Activated naive CD8-positive, alpha-beta T cell treated with anti-CD3 and anti-CD28 coated beads, Interleukin-2, amount 50 U/mL, for 16 hours (primary cell): ENCODE data around the gene TRAIP.
"Not testable (repeated sequence)": the region's sequence is repeated elsewhere in the genome, so short reads cannot be mapped to it uniquely, and the experiment has no call there.

Source experiments
- DNase-seq: peaks from one replicate; pipeline ENCODE4 v3.0.0-alpha.2; 2020; ENCODE audit warnings: low read depth, low spot score

The TRAIP gene, protein sequence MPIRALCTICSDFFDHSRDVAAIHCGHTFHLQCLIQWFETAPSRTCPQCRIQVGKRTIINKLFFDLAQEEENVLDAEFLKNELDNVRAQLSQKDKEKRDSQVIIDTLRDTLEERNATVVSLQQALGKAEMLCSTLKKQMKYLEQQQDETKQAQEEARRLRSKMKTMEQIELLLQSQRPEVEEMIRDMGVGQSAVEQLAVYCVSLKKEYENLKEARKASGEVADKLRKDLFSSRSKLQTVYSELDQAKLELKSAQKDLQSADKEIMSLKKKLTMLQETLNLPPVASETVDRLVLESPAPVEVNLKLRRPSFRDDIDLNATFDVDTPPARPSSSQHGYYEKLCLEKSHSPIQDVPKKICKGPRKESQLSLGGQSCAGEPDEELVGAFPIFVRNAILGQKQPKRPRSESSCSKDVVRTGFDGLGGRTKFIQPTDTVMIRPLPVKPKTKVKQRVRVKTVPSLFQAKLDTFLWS

DNA sequence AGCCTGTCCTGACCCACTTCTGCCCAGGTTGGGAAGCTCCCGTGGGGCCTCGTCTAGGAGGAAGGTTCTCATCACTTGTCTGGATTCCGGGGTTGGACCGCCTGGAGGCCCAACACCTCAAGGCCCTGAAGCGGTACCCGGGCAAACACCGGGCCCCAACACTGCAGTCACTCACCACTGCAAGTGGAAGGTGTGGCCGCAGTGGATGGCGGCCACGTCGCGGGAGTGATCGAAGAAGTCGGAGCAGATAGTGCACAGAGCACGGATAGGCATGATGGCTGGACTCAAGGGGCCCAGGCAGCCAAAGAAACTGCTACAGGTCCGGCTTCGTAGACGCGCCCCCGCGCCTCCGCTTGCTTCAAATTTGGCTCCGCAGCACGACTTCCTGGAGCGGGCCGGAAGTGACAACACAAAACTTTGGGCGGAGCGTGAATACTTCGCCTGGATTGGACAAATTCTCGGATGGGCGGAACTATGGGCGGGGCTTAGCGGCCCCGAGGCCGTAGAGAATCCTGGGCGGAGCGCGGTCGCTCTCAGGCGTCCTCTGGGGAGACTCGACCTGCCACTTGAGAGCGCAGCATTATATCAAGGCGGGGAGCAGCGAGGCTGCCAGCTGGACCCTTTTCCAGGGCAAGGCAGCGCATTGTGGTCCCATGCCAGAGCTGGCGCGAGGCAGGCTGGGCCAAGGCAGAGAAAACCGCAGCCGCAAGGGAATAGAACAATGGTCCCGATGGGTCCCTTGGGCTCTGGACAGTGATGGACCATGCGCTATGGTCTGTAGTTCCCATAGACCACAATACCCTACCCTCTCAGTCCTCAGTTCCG, at the start of gene TRAIP:
Gene TRAIP, minus strand, starts transcription at position 384 of the 825 bp plus-strand sequence. Its CDS starts 111 bp downstream, at position 273.
- DNase-seq, result peak; percentile 83

DNA sequence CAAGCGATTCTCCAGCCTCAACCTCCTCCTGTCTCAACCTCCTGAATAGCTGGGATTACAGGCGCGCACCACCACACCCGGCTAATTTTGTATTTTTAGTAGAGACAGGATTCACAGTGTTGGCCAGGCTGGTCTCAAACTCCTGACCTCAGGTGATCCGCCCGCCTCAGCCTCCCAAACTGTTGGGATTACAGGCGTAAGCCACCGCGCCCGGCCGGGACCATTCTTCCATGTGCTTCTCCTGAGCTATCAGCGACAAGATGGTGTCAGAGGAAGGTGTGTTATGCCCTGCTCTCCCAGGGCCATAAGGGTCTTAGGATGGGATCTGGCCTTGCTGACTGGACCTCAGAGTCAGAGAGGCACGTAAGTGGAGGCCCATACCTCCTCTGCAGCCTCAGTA, 48.1 kb upstream of the TRAIP start:
- DNase-seq, result not testable (repeated sequence)

DNA sequence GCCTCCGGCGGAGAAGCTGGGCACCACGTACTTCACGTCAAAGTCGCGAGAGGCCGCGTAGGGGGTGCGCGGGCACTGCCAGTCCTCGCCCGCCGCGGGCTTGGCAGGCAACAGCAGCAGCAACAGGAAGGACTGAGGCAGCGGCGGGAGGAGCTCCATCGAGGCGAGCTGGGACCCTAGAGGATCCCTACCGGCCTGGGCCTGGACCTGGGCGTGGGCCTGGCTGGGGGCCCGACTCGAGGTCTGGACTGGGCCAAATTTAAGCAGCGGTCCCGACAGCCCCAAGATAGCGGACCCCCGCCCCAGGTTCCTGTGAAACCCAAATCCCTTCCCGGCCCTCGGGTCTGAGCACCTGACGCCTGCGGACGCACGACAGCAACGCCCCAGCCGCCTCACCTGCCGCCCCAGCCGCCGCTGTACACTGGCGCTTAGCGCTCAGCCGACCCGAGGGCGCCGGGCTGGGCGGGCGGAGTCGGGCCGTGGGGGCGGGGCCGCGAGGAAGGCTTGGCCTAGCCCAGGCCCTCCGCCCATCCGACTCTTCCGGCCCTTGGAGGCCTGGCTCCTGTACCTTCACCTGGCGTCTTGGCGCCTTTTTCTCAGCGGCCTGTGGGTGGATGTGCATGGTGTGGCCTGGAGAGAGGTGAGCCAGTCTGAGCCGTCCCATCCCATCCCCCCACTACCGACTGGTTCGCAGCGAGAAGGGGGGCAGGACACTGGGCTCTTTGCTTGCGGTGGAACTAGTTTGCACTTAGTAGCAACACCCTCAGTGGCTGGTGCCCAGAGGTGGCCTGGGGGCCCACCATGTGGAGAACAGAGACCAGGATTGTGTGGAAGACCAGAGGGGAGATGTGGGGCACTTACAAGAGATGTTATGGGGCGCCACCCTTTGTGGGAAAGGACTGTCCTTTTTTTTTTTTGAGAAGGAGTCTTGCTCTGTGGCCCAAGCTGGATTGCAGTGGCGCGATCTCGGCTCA, 47.4 kb upstream of the TRAIP start, which contains the start of gene MST1R:
Gene MST1R, minus strand, starts transcription at position 423 of the 974 bp plus-strand sequence. Its CDS starts 264 bp downstream, at position 159.
- DNase-seq, result peak; percentile 53

DNA sequence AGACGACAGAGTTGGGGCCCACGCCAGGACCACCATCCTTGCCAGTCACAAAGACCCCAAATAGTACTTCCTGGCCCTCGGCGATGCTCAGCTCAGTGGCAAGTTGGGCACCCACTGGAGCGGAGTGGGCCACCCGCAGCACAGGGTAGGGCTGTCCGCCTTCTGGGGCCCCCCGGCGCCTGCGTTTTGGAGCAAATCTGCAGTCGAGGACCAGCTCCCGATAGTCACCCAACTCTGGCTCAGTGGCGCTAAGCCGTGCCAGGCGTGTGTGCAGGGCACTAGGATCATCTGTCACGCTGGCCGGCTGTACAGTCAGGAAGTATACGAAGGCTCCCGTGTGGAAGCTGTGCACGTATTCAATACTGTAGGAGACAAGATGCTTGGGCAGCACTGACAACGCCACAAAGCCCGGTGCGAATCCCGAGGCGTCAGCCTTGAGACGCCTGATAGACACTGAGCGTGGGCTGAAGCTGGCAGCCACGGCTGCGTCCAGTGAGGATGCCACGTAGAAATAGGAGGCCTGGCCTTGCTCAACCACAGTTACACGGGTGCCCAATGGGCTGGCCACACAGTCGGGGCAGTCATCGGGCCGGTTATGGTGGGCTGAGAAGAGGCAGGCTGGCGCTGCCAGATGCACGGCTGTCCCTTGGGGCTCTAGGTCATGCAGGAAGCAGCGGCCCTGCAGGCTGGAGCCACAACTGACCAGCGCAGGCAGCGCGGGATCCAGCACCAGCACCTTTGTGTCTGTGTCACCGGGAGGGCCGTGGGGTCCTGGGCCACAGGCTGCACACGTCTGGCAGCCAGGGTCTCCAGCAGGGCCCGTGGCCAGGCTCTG, 46.4 kb upstream of the TRAIP start:
- DNase-seq, result no peak

DNA sequence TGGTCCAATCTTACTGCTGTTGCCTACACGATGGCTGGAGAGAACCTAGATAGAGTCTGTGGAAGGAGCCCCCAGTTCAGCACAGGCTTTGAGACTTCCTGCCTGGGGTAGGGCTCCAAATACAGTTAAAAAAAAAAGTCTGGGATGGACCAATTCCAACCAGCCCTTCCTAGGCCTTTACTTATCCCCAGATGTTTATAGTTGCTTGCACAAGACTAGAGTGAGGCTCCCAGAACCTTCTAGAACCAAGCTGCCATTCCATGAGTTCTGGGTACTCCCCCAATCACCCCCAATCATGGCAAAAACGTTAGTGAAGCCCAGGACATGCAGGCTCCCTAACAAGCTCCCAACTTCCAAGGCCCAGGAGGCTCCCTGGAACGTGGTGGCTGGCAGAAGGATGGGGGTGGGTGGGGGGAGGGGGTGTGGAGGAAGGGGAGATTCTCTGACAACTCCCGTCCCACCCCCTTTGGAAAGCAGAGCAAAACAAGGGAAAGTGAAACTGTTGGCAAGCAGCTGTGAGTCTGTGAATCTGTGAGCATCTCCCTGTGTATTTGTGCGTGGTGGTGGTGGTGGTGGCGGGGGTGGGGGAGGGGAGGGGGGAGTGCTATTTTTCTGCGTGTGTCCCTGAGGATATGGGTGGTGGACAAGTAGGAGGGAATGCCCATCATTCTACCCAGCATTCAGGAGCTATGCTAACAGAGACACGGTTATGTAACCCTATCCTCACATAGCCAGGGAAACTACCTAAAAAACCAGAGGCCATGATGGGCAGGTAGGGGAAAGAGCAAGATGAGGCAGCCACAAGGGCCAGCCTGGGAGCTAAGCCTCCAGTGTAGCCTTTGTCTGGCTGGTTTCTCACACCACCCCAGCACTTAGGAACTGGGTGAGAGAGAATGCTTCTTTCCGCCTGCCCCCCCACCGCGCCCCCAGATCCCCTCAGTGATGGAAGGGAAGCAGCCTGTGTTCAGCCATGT, 45.3 kb upstream of the TRAIP start:
- DNase-seq, result no peak

DNA sequence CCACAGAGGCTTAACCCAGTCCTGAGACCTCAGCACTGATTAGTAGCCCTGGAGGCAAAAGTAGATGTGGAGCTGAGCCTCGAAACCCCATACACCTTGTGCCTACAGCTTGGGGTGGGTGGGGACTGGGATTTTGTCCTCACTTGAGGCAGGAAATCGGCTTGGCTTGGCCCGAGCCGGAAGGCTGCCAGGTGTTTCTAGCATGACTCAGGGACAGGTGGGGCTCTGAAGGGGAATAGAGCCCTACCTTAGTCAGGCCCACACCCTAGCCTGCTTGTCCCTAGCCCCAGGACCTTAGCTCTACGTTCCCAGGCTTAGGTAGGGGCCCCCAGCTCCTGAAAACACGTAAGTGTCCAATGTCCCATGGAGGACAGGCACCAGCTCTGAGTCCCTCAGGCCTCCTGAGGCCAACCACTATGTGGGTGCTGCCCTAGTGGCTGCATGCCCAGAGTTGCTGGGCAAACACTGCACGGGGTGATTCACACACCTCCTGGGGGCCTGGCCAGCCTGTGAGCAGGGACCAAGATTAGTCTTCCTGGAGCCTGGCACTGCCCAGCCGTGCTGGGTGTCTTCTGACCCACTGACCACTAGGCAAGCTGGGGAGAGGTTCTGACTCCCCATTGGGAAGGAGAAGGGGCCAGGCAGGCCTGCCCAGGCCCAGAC, 44.3 kb upstream of the TRAIP start:
- DNase-seq, result no peak

DNA sequence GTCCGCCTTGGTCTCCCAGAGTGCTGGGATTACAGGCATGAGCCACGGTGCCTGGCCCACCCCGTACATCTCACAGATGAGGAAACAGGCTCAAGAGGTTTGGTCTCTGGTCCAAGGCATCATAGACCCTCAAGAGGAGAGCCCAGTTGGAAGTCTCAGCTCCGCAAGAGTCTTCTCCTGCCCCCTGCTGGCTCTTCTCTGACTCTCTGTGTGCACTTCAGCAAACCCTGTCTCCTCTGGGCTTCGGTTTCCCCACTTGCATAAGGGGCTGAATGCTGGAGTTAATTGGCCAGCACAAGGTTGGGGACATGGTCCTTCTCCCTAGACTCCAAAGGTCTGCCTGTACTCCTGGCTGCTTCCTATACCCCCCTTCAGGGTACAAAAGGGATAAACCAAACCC, 43.5 kb upstream of the TRAIP start:
- no peak for DNase-seq

DNA sequence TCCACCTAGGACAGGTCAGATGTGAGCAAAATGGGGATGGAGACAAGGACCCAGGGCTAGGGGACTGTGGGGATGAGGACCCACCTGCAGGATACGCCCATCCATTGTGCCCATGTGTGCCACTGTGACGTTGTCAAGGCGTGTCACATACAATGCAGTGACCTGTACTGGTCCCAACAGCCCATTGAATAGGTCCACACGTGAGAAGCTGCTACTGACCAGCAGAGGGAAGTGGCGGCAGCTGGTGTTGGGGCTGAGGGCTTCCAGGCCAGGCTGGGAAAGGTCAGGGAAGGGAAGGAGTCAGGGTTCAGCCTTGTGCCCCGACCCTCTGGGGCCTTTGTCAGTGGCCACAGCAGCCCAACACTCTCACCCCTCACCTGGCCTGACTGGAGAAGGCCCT, 42.6 kb upstream of the TRAIP start:
- no peak for DNase-seq

DNA sequence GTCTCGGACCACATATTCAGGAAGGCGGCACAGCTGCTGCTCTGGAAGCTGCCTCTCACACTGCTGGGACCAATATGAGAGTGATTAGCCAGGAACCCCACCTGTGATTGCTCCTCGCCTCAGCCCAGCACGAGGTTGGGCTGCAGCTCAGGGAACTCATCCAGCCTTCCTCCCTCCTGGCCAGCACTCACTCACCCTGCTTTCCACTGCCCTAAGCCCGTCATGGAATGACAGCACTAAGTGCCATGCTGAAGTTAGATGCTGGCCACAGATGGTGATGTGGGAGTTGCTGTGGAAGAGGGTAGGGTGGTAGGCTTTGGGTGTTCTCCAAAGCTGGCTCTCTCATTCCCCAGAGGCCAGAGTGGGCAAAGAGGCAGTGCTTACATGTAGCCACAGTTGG, 40.0 kb upstream of the TRAIP start:
- no peak for DNase-seq

DNA sequence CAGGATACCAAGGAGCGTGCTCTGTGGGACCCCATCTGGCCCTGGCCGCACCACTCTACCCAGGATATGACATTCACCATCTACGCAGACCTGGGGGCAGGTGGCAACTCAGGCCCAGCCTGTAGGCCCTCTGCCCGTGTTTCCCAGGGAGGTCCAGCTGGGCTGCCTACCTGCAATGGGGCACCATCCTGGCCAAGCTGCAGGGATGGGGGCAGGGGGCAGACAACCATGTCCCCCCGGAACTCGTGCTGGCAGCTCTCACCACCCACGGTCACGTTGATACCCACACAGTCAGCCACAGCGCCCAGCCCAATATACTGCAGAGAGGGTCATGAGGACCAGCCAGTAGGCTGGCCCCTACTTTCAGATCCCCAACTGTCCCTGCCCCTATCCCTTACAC, 39.4 kb upstream of the TRAIP start:
- no peak for DNase-seq

DNA sequence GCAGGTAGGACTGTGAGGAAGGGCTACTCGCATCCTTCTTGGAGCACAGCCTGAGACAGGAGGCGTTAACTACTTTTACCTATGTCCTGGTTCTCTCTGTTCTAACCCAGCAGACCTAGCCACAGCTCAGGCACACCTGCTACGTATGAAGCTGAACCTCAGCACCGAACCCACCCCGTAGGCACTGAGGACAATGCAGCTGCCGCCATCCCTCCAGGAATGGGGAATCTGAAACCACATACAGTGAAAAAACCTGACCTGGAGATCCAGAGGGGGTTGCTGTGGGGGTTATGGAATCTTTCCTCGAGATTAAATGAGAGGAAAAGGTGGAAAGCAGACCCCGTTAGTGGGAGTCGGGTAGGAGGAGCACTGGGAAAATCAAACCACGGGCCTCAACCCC, 32.9 kb upstream of the TRAIP start:
- no peak for DNase-seq

DNA sequence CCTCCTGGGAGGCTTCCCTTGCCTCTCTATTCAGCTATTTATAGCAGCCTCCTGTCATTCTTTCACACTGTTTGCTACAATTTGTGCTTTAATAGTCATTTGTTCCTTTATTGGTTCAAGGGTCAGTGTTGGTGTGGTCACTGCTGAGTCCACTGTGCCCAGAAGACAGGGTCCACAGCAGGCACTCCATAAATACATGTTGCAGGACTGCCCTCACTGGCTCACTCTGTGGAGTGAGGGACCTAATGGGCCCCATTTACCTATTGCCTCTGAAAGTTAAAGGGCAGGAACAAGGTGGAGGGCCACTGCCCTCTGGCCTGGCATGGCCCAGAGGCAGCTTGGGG, 30.5 kb upstream of the TRAIP start:
- no peak for DNase-seq

DNA sequence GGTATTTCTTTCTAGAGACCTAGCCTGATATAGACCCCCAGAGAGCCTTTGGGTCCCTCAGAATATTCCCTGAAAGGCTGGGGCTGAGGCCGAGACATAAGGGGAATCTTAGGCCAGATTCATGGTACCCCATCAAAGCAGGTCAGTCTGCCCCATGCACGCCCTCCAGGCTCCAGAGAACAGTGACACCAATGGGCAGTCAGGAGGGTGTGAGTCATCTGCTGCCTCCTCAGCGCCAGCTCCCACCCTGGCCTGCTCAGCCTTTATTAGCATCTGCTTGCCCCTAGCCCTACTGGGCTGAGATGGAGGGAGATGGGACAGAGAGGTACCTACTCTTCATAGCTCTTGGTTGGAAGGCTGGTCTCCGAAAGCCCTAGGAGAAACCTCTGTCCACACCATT, 27.6 kb upstream of the TRAIP start:
- DNase-seq, result no peak

DNA sequence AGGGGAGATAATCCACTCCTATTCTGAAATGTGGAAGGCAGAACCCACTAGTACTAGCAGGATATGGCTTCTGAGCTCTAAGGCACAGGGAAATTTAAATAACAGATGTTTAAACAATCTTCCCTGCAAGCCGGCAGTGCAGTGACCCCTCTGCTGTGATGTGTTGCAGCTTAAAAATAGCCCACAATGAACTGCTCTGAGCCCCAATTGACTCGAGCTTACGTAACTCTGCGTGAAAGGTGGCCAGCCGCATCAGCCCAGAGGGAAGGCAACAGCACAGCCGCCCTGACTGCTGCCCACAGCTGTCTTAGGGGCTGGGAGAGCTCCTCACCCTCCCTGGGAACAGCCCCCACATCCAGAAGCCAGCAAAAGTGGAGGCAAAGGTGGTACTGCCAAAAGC, 25.8 kb upstream of the TRAIP start:
- no peak for DNase-seq

DNA sequence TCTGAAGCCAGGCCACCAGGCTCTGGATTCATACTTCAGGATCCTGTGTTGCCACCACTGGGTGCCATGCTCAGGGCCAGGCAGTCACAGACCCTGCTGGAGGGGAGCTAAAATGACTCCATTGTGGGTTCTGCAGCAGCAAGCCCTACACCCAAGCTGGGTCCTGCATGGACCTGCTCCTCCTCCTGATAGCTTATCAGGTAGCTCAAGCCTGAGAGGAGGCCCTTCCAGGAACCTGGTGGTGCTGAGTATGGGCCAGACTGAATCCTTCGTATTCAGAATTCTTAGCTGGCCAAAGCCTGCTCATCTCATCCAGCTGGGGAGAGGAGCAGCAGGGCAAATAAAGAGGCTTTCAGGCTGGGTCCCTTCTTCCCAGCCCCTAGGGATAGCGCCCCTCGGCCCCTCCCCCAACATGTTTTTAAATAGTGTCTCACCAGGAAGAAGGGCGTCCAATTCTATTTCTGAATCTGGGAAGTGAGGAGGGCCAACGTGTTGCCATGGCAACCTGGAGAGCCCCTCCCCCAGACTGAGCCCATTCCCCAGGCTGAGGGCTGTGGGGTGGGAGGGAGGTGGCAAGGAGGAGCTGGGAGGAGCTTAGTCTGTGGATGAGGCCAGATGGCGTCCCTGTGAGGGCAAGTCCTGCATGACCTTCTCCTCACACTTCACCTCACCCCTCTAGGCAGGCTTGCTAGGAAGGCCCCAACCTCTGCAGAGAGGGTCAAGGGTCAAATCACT, 24.4 kb upstream of the TRAIP start:
- DNase-seq, result no peak

DNA sequence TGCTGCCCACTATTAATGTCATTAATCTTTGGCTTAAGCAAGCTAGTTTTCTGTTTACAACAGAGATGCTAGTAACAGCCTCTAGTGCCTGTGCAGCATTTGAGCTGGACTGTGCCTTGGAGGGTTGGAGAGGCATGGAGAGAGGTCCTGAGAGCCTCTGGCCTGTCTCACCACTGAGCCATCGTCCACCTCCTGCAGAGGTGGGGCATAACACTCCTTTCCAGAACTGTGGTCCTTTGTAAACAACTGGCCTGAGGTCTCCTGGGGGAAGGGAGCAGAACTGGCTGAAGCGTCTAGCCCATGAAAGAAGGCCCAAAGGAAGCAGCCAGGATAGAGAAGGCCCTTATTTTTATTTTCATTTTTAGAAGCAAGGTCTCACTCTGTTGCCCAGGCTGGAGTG, 23.4 kb upstream of the TRAIP start:
- DNase-seq, result no peak

DNA sequence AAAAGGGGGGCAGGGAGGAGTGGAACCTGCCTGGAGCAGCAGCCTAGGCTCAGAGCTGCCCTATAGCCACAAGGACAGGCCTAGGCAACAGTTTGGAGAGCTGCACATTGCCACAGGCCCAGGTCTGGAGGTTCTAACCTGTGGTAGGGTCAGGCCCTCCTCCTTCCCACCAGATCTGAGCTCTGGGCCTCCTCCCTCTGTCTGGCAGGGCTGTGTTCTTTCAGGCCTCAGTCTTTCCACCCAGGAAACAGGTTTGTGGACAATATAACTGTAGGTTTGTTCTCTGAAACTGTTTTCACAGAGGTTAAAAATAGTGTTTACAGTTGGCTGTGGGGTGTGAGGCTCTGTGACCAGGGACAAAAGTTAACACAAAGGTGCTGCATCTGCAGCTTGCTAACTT, 22.3 kb upstream of the TRAIP start:
- no peak for DNase-seq

DNA sequence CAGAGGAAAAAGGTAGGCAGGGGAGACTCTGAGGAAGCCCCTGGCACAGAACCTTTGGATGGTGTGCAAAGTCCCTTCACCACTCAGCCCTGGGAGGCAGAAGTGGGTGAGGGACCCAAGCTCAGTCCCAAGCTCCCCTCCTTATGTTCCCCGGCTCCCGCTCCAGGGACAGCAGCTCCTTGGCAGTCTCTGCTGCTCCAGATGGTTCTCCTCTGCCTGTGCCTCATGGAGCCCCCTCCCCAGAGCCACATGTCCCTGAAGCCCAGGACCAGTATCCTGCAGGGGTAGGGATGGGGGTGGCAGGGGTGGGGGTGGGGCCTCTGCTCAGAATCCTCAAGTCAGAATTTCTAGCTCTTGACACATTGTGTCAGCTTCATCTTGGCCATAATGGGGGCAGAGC, 21.4 kb upstream of the TRAIP start:
- DNase-seq, result no peak
